Epithelial cell of proximal tubule (primary cell): ENCODE data around the gene NHP2. TPM values are rescaled to one million over a fixed set of nuclear protein-coding genes. Genes with fewer than 3 reads are reported as not detected.

Experiments
- DNase-seq: peaks from one replicate; pipeline ENCODE4 v3.0.0-alpha.2; 2011; ENCODE audit warnings: low read depth
- H3K4me3 ChIP-seq: 2 replicates; pipeline ENCODE4 v1.5.1; 2011; ENCODE audit warnings: low read depth, mild to moderate bottlenecking, low read length
- total RNA-seq: library from RNA; depleted of rRNA; stranded (reverse); fragments of >200 nt; gene quantifications from 2 replicates; pipeline ENCODE4 v1.2.3, GENCODE V29; 2015
- TF ChIP-seq, protein P1 (sequence below): conservative IDR thresholded peaks from 2 replicates; pipeline ENCODE4 v1.5.1; 2012; ENCODE audit warnings: low read depth, mild to moderate bottlenecking, low read length

Gene NHP2
- total RNA-seq, 1 donor from 2014 or later, result 392 TPM

DNA sequence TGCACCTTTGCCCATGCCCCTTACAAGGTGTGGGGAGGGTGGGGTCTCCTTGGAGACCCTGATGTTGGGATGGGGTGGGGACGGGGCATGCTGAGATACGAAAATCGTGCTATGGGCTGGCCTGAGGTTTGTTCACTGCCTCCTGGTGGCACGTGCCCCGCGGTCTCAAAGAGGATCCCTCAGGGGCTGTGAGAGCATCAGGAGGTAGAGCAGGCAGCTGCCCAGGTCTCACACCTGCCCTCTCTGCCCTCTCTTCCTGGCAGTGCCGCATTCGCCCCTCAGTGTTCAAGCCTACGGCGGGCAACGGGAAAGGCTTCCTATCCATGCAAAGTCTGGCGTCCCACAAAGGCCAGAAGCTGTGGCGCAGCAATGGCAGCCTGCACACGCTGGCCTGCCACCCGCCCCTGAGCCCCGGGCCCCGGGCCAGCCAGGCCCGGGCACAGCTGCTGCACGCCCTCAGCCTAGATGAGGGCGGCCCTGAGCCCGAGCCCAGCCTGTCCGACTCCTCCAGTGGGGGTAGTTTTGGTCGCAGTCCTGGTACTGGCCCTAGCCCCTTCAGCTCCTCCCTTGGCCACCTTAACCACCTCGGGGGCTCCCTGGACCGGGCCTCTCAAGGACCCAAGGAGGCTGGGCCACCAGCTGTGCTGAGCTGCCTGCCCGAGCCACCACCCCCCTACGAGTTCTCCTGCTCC, 33.6 kb downstream of the NHP2 start:
- no peak overlapping the region for H3K4me3 ChIP-seq
- TF ChIP-seq, protein P1, sequence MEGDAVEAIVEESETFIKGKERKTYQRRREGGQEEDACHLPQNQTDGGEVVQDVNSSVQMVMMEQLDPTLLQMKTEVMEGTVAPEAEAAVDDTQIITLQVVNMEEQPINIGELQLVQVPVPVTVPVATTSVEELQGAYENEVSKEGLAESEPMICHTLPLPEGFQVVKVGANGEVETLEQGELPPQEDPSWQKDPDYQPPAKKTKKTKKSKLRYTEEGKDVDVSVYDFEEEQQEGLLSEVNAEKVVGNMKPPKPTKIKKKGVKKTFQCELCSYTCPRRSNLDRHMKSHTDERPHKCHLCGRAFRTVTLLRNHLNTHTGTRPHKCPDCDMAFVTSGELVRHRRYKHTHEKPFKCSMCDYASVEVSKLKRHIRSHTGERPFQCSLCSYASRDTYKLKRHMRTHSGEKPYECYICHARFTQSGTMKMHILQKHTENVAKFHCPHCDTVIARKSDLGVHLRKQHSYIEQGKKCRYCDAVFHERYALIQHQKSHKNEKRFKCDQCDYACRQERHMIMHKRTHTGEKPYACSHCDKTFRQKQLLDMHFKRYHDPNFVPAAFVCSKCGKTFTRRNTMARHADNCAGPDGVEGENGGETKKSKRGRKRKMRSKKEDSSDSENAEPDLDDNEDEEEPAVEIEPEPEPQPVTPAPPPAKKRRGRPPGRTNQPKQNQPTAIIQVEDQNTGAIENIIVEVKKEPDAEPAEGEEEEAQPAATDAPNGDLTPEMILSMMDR, result no peak
- no peak for DNase-seq

DNA sequence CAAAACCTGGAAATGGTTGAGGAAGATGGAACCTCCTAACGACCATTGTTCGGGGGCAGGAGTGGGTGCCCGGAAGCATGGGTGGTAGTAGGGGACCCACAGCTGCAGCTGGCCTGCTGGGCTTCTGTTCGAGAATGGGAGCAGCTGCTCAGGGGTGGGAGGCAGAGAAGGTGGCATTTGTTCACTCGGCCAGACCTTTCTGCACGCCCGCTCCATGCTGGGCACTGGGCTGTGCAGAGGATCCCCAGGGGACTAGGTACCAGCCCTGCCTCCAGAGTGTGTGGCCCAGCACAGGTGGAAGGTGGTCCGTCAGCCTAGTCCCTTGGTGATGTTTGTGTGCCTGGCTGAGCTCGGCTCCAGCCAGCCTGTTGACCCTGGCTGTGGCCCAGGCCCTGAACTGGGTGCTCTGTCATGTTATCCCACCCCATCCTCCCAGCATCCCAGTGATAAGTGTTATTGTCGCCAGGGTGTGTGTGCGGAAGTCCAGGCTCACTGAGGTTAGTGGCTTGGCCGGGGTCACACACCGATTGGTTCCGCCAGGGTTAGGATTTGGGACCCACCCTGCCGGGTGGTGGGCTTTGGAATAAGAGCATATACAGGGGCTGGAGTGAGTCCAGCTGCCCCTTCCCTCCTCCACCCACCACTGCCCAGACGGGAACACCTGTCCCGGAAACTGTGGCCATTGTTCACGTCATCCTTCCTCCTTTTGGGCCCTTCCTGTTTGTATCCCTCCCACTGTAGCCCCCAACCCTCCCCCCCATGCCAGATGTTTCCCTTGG, 35.6 kb downstream of the NHP2 start:
- DNase-seq, result no peak
- no peak overlapping the region for H3K4me3 ChIP-seq
- TF ChIP-seq, protein P1, result no peak

DNA sequence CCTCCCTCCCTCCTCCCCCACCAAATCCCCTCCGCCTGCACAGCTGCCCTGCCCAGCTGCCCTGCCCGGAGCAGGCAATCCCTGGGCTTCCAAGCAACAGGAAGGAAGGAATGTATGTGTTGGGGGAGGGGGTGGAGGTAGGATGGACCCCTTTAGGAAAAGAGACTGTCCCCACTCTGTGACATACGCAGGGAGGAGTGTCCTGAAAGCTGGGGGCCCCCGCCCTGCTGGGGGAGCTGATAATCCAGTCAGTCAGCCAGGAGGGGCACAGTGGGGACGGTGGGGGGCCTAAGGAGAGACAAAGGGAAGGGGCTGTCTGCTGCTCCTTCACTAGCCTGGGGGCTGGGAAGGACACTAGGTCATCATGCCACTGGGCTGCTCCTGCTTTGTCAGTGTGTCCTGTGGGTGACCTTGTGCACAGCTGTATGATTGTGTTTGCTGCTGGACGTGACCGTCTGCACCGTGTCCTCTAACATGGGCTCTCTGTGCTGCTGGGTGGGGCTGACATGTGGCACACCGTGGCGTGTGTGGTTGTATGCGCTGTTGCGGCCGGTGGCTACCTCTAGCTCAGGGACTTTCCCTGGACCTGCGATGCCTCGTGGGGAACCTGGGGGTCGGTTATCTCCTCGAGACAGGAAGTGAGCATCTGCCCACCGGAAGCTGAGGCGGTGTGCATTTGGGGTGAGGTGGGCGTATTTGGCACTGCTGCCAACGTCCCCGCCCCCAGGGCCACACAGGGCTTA, 37.4 kb downstream of the NHP2 start:
- no peak for DNase-seq
- no peak overlapping the region for H3K4me3 ChIP-seq
- TF ChIP-seq, protein P1, result no peak

DNA sequence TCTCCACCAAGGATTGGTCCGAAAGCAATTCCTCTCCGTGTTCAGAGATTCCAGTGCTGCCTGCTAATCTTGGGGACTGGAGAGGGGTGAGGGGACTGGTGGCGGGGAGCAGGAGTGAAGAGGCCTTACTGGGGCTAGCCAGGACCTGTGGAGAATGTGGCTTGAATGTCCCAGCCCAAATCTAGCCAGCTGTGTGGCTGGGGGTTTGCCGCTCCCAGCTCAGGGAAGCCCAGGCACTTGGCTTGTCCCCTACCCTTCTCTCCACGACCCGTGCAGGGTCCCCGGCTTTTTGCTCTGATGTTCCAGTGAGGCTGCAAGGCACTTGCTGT, 37.9 kb downstream of the NHP2 start:
- no peak overlapping the region for H3K4me3 ChIP-seq
- DNase-seq, result no peak
- TF ChIP-seq, protein P1, result no peak

DNA sequence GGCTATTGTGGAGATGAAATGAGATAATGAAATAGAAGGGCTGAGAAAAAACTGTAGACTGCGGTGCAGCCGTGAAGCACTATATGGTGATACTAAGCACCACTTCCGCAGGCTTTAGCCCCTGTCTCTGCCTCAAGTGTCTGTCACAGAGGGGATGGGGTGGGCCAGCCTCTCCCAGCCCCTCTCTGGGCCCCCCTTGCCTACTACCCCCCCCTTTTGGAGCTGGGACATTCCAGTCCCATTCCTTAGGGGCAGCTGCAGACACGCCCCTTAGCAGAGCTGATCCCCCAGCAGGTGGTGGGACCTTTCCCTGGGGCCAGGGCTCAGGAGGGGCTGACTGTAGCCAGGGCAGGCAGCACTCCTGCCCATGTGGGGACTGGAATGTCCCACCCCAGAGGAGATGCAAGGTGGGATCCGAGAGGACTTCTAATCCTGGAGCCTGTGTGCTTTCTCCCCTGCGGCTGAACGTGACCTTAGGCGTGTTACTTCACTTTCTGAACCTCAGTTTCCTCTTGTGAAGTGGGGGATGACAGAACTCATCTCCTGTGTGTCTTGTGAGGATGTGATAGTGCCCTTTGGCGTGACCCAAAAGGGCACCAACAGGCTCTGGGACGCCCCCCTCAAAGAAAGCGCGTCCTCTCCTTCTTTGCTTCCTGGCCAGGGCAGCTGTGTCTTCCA, 38.4 kb downstream of the NHP2 start:
- H3K4me3 ChIP-seq, result peak overlapping the region; percentile 70
- TF ChIP-seq, protein P1, result no peak
- DNase-seq, result no peak

DNA sequence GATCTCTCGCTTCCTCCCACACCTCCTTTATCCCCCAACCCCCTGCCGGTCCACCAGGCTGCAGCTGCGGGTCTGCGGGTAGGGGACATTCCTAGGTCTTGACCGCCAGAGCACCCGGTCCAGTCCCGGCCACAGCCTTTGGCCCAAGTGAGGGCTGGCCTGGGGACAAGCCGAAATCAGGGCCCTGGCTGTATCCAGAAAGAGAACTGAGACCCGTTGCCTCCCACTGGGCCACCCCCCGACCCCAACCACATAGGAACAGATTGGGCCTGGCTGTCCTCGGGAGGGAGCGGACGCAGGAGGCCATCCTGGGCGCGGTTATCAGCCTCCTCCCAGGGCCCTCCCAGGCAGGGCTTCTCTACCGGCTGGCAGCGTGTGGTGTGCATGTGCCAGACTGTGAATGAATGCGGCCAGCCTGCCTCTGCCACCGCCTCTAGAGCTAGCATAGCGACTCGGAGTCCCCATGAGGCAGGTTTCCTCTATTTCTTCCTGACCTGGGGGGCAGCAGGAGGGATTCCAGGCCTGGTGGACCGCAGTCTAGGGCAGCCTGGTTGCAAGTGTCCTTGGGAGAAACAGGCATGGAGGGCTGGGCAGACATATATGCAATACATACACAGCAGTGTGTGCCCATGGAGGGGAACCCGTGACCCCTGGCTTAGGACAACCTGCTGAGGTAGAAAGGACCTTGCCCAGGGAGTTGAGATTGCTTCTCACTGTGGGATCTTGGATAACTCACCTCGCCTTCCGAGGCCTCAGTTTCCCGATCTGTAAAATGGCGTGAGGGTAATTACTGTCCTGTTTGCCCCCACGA, 39.2 kb downstream of the NHP2 start:
- TF ChIP-seq, protein P1, result no peak
- DNase-seq, result no peak
- H3K4me3 ChIP-seq, result peak overlapping the region; percentile 70
